DOHH2 (cell line): ENCODE data around the gene ZIC4.

Experiments
- H3F3A ChIP-seq: fragments of 200-600 bp; sonication (generic), shearing (Covaris generic); 2 replicates; pipeline ENCODE4 v1.6.0; 2016; ENCODE audit warnings: antibody characterized with exemption, mild to moderate bottlenecking; ENCODE audit not compliant: control insufficient read depth, insufficient read depth
- H3K27ac ChIP-seq: fragments of 200-600 bp; sonication (generic); 2 replicates; pipeline ENCODE4 v1.5.1; 2014; ENCODE audit warnings: low read depth, mild to moderate bottlenecking, low read length, moderate library complexity
- H3K27me3 ChIP-seq: fragments of 200-600 bp; sonication (generic); 2 replicates; pipeline ENCODE4 v1.6.1; 2014; ENCODE audit warnings: mild to moderate bottlenecking, low read length, mixed read lengths; ENCODE audit not compliant: control insufficient read depth
- H3K36me3 ChIP-seq: fragments of 200-600 bp; sonication (generic); 2 replicates; pipeline ENCODE4 v1.6.1; 2014; ENCODE audit warnings: mild to moderate bottlenecking, low read length, moderate library complexity, mixed read lengths; ENCODE audit not compliant: control insufficient read depth
- H3K4me1 ChIP-seq: fragments of 200-600 bp; sonication (generic); 2 replicates; pipeline ENCODE4 v1.6.1; 2014; ENCODE audit warnings: mild to moderate bottlenecking, low read length, mixed read lengths; ENCODE audit not compliant: control insufficient read depth
- H3K4me2 ChIP-seq: fragments of 200-600 bp; sonication (generic); 2 replicates; pipeline ENCODE4 v1.6.0; 2014; ENCODE audit warnings: mild to moderate bottlenecking, low read length, moderate library complexity
- H3K4me3 ChIP-seq: fragments of 200-600 bp; sonication (generic); 2 replicates; pipeline ENCODE4 v1.5.1; 2014; ENCODE audit warnings: mild to moderate bottlenecking, low read length, mixed read lengths
- H3K79me2 ChIP-seq: fragments of 200-600 bp; sonication (generic); 2 replicates; pipeline ENCODE4 v1.6.1; 2014; ENCODE audit warnings: mild to moderate bottlenecking, low read length, mixed read lengths; ENCODE audit not compliant: control insufficient read depth
- H3K9me2 ChIP-seq: fragments of 200-600 bp; sonication (generic); replicated peaks from 2 replicates; pipeline ENCODE4 v1.6.1; 2014; ENCODE audit warnings: mild to moderate bottlenecking, low read length, mixed read lengths; ENCODE audit not compliant: control insufficient read depth
- H3K9me3 ChIP-seq: fragments of 200-600 bp; sonication (generic); 2 replicates; pipeline ENCODE4 v1.6.1; 2014; ENCODE audit warnings: antibody characterized with exemption, low read length, mixed read lengths; ENCODE audit not compliant: control insufficient read depth, insufficient read depth
- H4K20me1 ChIP-seq: fragments of 200-600 bp; sonication (generic); 2 replicates; pipeline ENCODE4 v1.6.0; 2014; ENCODE audit warnings: low read depth, mild to moderate bottlenecking, antibody characterized with exemption, low read length, moderate library complexity; ENCODE audit not compliant: control insufficient read depth, insufficient read depth
- EZH2phosphoT487 ChIP-seq: fragments of 200-600 bp; sonication (generic); IDR thresholded peaks from 2 replicates; pipeline ENCODE4 v1.6.1; 2017; ENCODE audit warnings: borderline replicate concordance, mild to moderate bottlenecking, antibody characterized with exemption, low read length, moderate library complexity, mixed read lengths
- TF ChIP-seq, protein P1 (sequence below): fragments of 200-600 bp; sonication (generic); IDR thresholded peaks from one replicate; pipeline ENCODE4 v1.5.1; 2014; ENCODE audit warnings: antibody characterized with exemption, mild to moderate bottlenecking, low read depth, low read length; ENCODE audit not compliant: poor library complexity, severe bottlenecking

Gene ZIC4

GRCh38 chr3:147412261-147412916 lies 6.0 kb upstream of the ZIC4 start:
- Histone ChIP-seq H3K4me2 (no peak overlapping the region), H3K27ac (no peak overlapping the region), H3K79me2 (no peaks in the 10 kb centered on the region), H3K4me3 (no peak overlapping the region), H3K27me3 (no peaks in the 10 kb centered on the region), H3K4me1 (no peaks in the 10 kb centered on the region), H3F3A (no peaks in the 10 kb centered on the region), H3K36me3 (no peaks in the 10 kb centered on the region), H3K9me3 (peaks cover 5% of the 10 kb centered on the region; the same call in 1 of the 2 replicates), H3K9me2 (no peaks in the 10 kb centered on the region), H4K20me1 (no peaks in the 10 kb centered on the region)
- TF ChIP-seq, protein P1, sequence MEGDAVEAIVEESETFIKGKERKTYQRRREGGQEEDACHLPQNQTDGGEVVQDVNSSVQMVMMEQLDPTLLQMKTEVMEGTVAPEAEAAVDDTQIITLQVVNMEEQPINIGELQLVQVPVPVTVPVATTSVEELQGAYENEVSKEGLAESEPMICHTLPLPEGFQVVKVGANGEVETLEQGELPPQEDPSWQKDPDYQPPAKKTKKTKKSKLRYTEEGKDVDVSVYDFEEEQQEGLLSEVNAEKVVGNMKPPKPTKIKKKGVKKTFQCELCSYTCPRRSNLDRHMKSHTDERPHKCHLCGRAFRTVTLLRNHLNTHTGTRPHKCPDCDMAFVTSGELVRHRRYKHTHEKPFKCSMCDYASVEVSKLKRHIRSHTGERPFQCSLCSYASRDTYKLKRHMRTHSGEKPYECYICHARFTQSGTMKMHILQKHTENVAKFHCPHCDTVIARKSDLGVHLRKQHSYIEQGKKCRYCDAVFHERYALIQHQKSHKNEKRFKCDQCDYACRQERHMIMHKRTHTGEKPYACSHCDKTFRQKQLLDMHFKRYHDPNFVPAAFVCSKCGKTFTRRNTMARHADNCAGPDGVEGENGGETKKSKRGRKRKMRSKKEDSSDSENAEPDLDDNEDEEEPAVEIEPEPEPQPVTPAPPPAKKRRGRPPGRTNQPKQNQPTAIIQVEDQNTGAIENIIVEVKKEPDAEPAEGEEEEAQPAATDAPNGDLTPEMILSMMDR = no peak
- TF ChIP-seq EZH2phosphoT487 = no peak

GRCh38 chr3:147411815-147412241 lies 5.5 kb upstream of the ZIC4 start:
- no peaks in the 10 kb centered on the region for H4K20me1 ChIP-seq
- no peak overlapping the region for H3K4me2 ChIP-seq

DNA sequence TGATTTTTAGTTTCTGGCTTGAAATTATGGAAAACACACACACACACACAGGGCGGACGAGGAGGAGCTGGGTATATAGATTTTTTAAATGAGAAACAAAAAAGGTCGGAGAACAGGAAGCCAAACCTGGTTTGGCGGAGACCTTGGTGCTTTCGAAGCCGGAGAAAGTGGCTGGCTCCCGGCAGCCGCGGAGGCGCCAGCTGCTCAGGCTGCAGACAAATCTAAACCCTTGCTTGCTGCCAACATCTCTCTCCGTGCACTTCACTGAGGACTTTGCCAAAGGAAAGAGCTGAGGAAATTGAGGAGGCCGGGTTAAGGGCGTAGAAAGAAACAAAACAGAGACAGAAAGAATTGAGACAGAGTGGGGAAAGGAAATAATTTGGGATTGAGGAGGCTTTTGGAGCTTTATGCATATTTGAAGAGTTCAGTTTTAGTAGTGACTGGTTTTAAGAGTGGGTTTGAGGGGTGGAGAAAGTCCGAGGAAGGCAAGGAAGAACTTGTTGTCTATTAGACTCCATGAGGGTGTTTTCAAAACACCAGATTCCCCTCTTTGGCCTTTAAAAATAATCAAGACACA lies 5.0 kb upstream of the ZIC4 start:
- peaks cover 5% of the 10 kb centered on the region; the same call in 1 of the 2 replicates for H3K9me3 ChIP-seq
- H3F3A ChIP-seq = no peaks in the 10 kb centered on the region
- no peak overlapping the region for H3K4me2 ChIP-seq
- TF ChIP-seq EZH2phosphoT487 = no peak
- TF ChIP-seq, protein P1 = no peak
- H4K20me1 ChIP-seq = no peaks in the 10 kb centered on the region
- no peaks in the 10 kb centered on the region for H3K36me3 ChIP-seq
- H3K4me3 ChIP-seq = no peak overlapping the region
- no peaks in the 10 kb centered on the region for H3K79me2 ChIP-seq
- H3K4me1 ChIP-seq = no peaks in the 10 kb centered on the region
- H3K27ac ChIP-seq = no peak overlapping the region
- no peaks in the 10 kb centered on the region for H3K9me2 ChIP-seq
- H3K27me3 ChIP-seq = no peaks in the 10 kb centered on the region

More at GRCh38 chr3:147411815-147412241, 5.5 kb upstream of the ZIC4 start:
- H3K4me3 ChIP-seq = no peak overlapping the region
- no peaks in the 10 kb centered on the region for H3K36me3 ChIP-seq
- no peaks in the 10 kb centered on the region for H3F3A ChIP-seq
- no peaks in the 10 kb centered on the region for H3K79me2 ChIP-seq
- H3K9me3 ChIP-seq = peaks cover 5% of the 10 kb centered on the region; the same call in 1 of the 2 replicates
- TF ChIP-seq, protein P1 = no peak
- TF ChIP-seq EZH2phosphoT487 = no peak
- no peaks in the 10 kb centered on the region for H3K9me2 ChIP-seq
- no peaks in the 10 kb centered on the region for H3K4me1 ChIP-seq
- H3K27me3 ChIP-seq = no peaks in the 10 kb centered on the region
- no peak overlapping the region for H3K27ac ChIP-seq
